GM12872 (cell line): Measurements from ENCODE around the gene MAD2L1.

Source experiments
- CTCF ChIP-seq: IDR thresholded peaks from 3 replicates; pipeline ENCODE4 v1.5.1; 2011; ENCODE audit warnings: low read depth, mild to moderate bottlenecking, low read length, moderate library complexity; ENCODE audit not compliant: insufficient read depth

Gene MAD2L1

GRCh38 chr4:120011725-120012124 lies 54.9 kb downstream of the MAD2L1 start:
- TF ChIP-seq CTCF: no peak

- no peak for TF ChIP-seq CTCF
Measured at GRCh38 chr4:120010646-120011045, 56.0 kb downstream of the MAD2L1 start.

GRCh38 chr4:120009731-120010130 lies 56.9 kb downstream of the MAD2L1 start:
- no peak for TF ChIP-seq CTCF

GRCh38 chr4:120008957-120009356 lies 57.7 kb downstream of the MAD2L1 start:
- no peak for TF ChIP-seq CTCF

GRCh38 chr4:120007896-120008436 lies 58.7 kb downstream of the MAD2L1 start:
- TF ChIP-seq CTCF: no peak

- TF ChIP-seq CTCF: no peak
Measured at GRCh38 chr4:120007191-120007871, 59.3 kb downstream of the MAD2L1 start.
